BJ (cell line): Measurements from ENCODE around the gene SNAI3. TPM values are rescaled to one million over a fixed set of nuclear protein-coding genes. Genes with fewer than 3 reads are reported as not detected.

Source experiments
- CTCF ChIA-PET: fragments of 350-600 bp; formaldehyde crosslinking; extraction: SDS; loops from one replicate; lab custom pipeline; 2021; ENCODE audit warnings: antibody characterized with exemption, inconsistent platforms; lab: Yijun Ruan, JAX
- POLR2A ChIA-PET: fragments of 300-600 bp; sonication (Branson Sonifier 250); formaldehyde crosslinking; extraction: SDS; loops from one replicate; lab custom pipeline; 2021; ENCODE audit warnings: antibody characterized with exemption; lab: Charles Lee
- DNase-seq: peaks from one replicate; pipeline ENCODE4 v3.0.0-alpha.2; 2011; ENCODE audit warnings: low read depth
- H3K27me3 ChIP-seq: 2 replicates; pipeline ENCODE4 v1.6.0; 2011; ENCODE audit warnings: low read length; ENCODE audit not compliant: control insufficient read depth, insufficient read depth
- H3K36me3 ChIP-seq: 2 replicates; pipeline ENCODE4 v1.5.1; 2011; ENCODE audit warnings: low read length; ENCODE audit not compliant: control insufficient read depth, insufficient read depth
- H3K4me3 ChIP-seq: 2 replicates; pipeline ENCODE4 v1.5.1; 2011; ENCODE audit warnings: low read depth, mild to moderate bottlenecking, control low read depth, low read length
- polyA plus RNA-seq: library from polyadenylated mRNA; depleted of rRNA; stranded (reverse); fragments of >200 nt; gene quantifications from 2 replicates; pipeline ENCODE4 v1.2.3, GENCODE V29; 2011
- TF ChIP-seq, protein P1 (sequence below): IDR thresholded peaks from 2 replicates; pipeline ENCODE4 v1.5.1; 2011; ENCODE audit warnings: low read depth, mild to moderate bottlenecking, control low read depth, inconsistent platforms, low read length, moderate library complexity; ENCODE audit not compliant: insufficient read depth

The SNAI3 gene
- polyA plus RNA-seq, 1 experiment, result not detected

- no peak for DNase-seq
- Histone ChIP-seq H3K36me3 (peaks cover 72% of the 10 kb centered on the region), H3K27me3 (no peaks in the 10 kb centered on the region), H3K4me3 (no peak overlapping the region)
- POLR2A ChIA-PET, result no interaction called here
- TF ChIP-seq, protein P1, sequence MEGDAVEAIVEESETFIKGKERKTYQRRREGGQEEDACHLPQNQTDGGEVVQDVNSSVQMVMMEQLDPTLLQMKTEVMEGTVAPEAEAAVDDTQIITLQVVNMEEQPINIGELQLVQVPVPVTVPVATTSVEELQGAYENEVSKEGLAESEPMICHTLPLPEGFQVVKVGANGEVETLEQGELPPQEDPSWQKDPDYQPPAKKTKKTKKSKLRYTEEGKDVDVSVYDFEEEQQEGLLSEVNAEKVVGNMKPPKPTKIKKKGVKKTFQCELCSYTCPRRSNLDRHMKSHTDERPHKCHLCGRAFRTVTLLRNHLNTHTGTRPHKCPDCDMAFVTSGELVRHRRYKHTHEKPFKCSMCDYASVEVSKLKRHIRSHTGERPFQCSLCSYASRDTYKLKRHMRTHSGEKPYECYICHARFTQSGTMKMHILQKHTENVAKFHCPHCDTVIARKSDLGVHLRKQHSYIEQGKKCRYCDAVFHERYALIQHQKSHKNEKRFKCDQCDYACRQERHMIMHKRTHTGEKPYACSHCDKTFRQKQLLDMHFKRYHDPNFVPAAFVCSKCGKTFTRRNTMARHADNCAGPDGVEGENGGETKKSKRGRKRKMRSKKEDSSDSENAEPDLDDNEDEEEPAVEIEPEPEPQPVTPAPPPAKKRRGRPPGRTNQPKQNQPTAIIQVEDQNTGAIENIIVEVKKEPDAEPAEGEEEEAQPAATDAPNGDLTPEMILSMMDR, result no peak
- CTCF ChIA-PET, result no interaction called here
These were observed 37.6 kb upstream of the SNAI3 start for GRCh38 chr16:88723911-88724310.

GRCh38 chr16:88723507-88723887 is 37.2 kb upstream of the SNAI3 start:
- TF ChIP-seq, protein P1, result no peak
- no peak overlapping the region for H3K4me3 ChIP-seq
- H3K36me3 ChIP-seq, result peaks cover 76% of the 10 kb centered on the region
- CTCF ChIA-PET, result no interaction called here
- POLR2A ChIA-PET, result no interaction called here
- no peak for DNase-seq
- H3K27me3 ChIP-seq, result no peaks in the 10 kb centered on the region

DNA sequence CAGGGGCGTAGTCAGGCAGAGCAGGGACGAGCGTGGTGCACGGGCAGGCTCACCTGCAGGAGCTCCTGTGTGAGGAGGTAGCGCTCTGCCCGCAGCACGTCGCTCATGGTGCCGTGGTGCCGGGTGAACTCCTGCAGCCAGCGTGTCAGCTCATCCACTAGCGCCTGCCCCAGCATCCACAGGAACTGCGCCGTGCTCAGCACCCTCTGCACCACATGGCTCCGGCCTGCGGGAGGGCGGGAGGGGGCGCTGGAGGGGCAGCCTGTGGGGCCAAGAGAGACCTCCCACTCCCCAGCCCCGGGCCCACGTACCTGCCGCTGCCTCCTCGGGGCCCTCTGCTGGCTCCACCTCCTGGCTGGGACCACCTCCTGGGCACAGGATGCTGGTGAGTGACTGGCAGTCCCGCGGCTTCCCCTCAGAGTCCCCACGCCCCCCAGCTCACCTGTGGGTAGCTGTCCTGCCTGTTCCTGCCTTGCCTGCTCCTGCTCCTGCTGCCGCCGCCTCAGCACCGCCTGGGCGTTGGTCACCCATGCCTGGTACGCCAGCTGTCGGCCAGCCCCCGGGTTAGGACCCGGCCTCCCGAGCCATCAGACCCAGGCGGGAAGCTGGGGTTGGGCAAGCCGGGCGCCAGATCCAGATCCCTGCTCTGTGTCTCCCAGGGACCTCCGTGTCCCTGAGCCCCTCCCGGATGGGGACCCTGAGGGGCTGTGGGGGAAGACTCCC is 36.6 kb upstream of the SNAI3 start:
- TF ChIP-seq, protein P1, result no peak
- peaks cover 78% of the 10 kb centered on the region for H3K36me3 ChIP-seq
- H3K4me3 ChIP-seq, result no peak overlapping the region
- ChIA-PET POLR2A (no interaction called here), CTCF (interaction anchor here (0.7 kb wide), 1 partner anchor 14 kb away, joined by 3 read pairs; no protein-coding TSS in a partner anchor)
- H3K27me3 ChIP-seq, result no peaks in the 10 kb centered on the region
- no peak for DNase-seq

GRCh38 chr16:88721815-88722755 is 35.8 kb upstream of the SNAI3 start:
- TF ChIP-seq, protein P1, result no peak
- Histone ChIP-seq H3K4me3 (no peak overlapping the region), H3K27me3 (no peaks in the 10 kb centered on the region), H3K36me3 (peaks cover 72% of the 10 kb centered on the region)
- DNase-seq, result no peak
- CTCF ChIA-PET, result interaction anchor here (0.7 to 1.2 kb wide), 2 partner anchors 15 kb away, joined by 3 to 6 read pairs; no protein-coding TSS in a partner anchor
- POLR2A ChIA-PET, result no interaction called here

DNA sequence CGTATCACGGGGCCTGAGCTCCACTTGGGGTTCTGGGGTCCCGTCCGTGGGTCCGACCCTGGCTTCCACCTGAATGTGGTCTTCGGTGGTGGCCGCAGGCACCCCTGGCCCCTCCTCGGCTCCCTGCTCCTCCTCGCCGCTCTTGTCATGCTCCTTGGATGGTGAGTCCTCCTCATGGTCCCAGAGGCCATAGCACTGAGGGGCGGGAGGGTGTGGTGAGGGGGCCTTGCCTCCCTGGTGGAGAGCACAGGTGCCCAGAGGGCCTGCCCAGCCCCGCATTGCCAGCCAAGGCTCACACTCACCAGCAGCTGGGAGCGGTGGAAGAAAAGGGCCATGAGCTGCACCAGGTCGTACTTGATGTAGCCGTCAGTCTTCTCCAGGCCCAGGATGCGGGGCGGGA is 34.9 kb upstream of the SNAI3 start:
- TF ChIP-seq, protein P1, result no peak
- H3K27me3 ChIP-seq, result no peaks in the 10 kb centered on the region
- DNase-seq, result no peak
- no peak overlapping the region for H3K4me3 ChIP-seq
- CTCF ChIA-PET, result interaction anchor here (1.2 to 3.6 kb wide), 3 partner anchors 16 to 22 kb away, joined by 4 to 14 read pairs (median 6); no protein-coding TSS in a partner anchor
- peaks cover 73% of the 10 kb centered on the region for H3K36me3 ChIP-seq
- POLR2A ChIA-PET, result no interaction called here
